GM12892 (cell line): ENCODE measurements around the gene DHRS13.

ENCODE experiments used
- POLR2A ChIP-seq: IDR thresholded peaks from 2 replicates; pipeline ENCODE4 v1.6.1; 2011; ENCODE audit warnings: low read depth, low read length, control low read depth
- TAF1 ChIP-seq: IDR thresholded peaks from 2 replicates; pipeline ENCODE4 v1.6.1; 2011; ENCODE audit warnings: low read depth, mild to moderate bottlenecking, control low read depth, low read length, borderline replicate concordance

DNA sequence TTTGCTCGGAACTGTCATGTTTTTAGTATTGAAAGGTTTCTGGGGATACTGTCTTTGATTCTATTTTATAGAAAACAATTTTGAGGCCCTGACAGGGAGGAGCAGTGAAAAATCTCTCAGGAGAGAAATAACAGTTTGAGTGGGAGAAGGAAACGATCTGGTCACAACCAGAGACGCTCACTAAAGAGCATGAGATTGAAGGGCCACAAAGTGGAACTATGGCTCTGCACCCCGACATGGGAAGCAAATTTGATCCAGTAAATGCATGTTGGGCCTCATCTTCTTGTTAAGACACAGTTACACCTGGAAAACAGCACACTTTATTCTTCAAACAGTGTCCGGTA lies 47.6 kb downstream of the DHRS13 start:
- TF ChIP-seq POLR2A = no peak
- no peak for TF ChIP-seq TAF1
